K562 (cell line): ENCODE measurements around the gene WASF3. TPM values are rescaled to one million over a fixed set of nuclear protein-coding genes. Genes with fewer than 3 reads are reported as not detected.

Experiments
- ATAC-seq: fragments of 200-7000 bp; cut with Tn5 transposase; 3 replicates; pipeline ENCODE4 v1.9.1; 2020; ENCODE audit warnings: moderate library complexity
- BruUV-seq: library from RNA; stranded (reverse); fragments of 400-500 nt; replicated peaks from 2 replicates; lab custom pipeline; 2021; lab: Mats Ljungman, UMichigan
- CTCF ChIA-PET: fragments of 300-600 bp; formaldehyde crosslinking; extraction: SDS; loops from one replicate; lab custom pipeline; 2021; ENCODE audit warnings: low intra/inter-chr PET ratio; lab: Yijun Ruan, JAX
- POLR2A ChIA-PET: fragments of 300-600, 350-650 bp; sonication (Branson Sonifier 250); formaldehyde crosslinking; extraction: SDS; loops from one replicate; lab custom pipeline; 2021; ENCODE audit warnings: antibody characterized with exemption, inconsistent platforms; lab: Yijun Ruan, JAX
- DNase-seq, 4 experiments: peaks; one replicate each; pipeline versions ENCODE4 v3.0.0 to v3.0.0-alpha.2; 2011 to 2018; ENCODE audit warnings: low spot score in 3 of 4, mixed read lengths in 3 of 4; ENCODE audit errors: extremely low read depth in 1 of 4
- FAIRE-seq: peaks from 2 replicates; lab custom pipeline; 2011; peaks lifted over from hg19 to GRCh38; lab: Jason Lieb, UNC
- H2AFZ ChIP-seq: 2 replicates; pipeline ENCODE4 v1.6.0; 2011; ENCODE audit warnings: low read depth, low read length, control low read depth, inconsistent platforms
- H3K27ac ChIP-seq: fragments of 200-600 bp; 3 replicates; pipeline ENCODE4 v1.8.0; 2011; ENCODE audit warnings: low read depth, mild to moderate bottlenecking, control low read depth, inconsistent platforms, low read length, moderate library complexity, mixed read lengths; ENCODE audit errors: extremely low read depth
- H3K27me3 ChIP-seq, 2 experiments: fragments of 300-600 bp in 1 of 2; 2 replicates in 1 of 2; 3 replicates in 1 of 2; pipeline versions ENCODE4 v1.6.0 to v1.8.0; 2011; ENCODE audit warnings: inconsistent platforms in 2 of 2, low read length in 2 of 2, mild to moderate bottlenecking in 1 of 2, mixed read lengths in 1 of 2, moderate library complexity in 1 of 2; ENCODE audit not compliant: control insufficient read depth in 2 of 2, insufficient read depth in 2 of 2
- H3K36me3 ChIP-seq: fragments of 300-600 bp; 3 replicates; pipeline ENCODE4 v1.8.0; 2011; ENCODE audit warnings: mild to moderate bottlenecking, low read length, inconsistent platforms; ENCODE audit not compliant: control insufficient read depth, insufficient read depth
- H3K4me1 ChIP-seq, 2 experiments: fragments of 200-600 bp in 1 of 2; replicated peaks in 1 of 2; 2 replicates in 1 of 2; 3 replicates in 1 of 2; pipeline versions ENCODE4 v1.5.1 to v1.8.0; 2011; ENCODE audit warnings: inconsistent platforms in 2 of 2, low read length in 2 of 2, mild to moderate bottlenecking in 1 of 2, mixed read lengths in 1 of 2, moderate library complexity in 1 of 2; ENCODE audit not compliant: control insufficient read depth in 2 of 2, insufficient read depth in 2 of 2
- H3K4me2 ChIP-seq: 2 replicates; pipeline ENCODE4 v1.6.1; 2011; ENCODE audit warnings: low read length, control low read depth, inconsistent platforms, mixed read lengths; ENCODE audit not compliant: insufficient read depth
- H3K4me3 ChIP-seq: fragments of 200-600 bp; sonication (generic), shearing (Covaris generic); 2 replicates; pipeline ENCODE4 v1.5.1; 2016; ENCODE audit warnings: control low read depth, inconsistent platforms
- H3K79me2 ChIP-seq: fragments of 200-600 bp; 3 replicates; pipeline ENCODE4 v1.8.0; 2011; ENCODE audit warnings: low read length, inconsistent platforms; ENCODE audit not compliant: control insufficient read depth, insufficient read depth
- H3K9ac ChIP-seq, 2 experiments: 2 replicates each; pipeline versions ENCODE4 v1.6.0 to v1.6.1; 2011; ENCODE audit warnings: low read depth in 2 of 2, low read length in 2 of 2, control low read depth in 1 of 2, inconsistent platforms in 1 of 2, mild to moderate bottlenecking in 1 of 2, mixed read lengths in 1 of 2; ENCODE audit not compliant: insufficient read depth in 1 of 2
- H3K9me1 ChIP-seq: one replicate; pipeline ENCODE4 v1.6.0; 2011; ENCODE audit warnings: inconsistent platforms, mild to moderate bottlenecking, low read length, moderate library complexity; ENCODE audit not compliant: control insufficient read depth, insufficient read depth
- H3K9me3 ChIP-seq: replicated peaks from 2 replicates; pipeline ENCODE4 v1.5.1; 2011; ENCODE audit warnings: low read depth, low read length, inconsistent platforms; ENCODE audit not compliant: control insufficient read depth, insufficient read depth
- H4K20me1 ChIP-seq: replicated peaks from 2 replicates; pipeline ENCODE4 v1.6.1; 2011; ENCODE audit warnings: low read length, inconsistent platforms, mixed read lengths; ENCODE audit not compliant: control insufficient read depth, insufficient read depth
- BRCA1 ChIP-seq, 2 experiments: fragments of 450-650 bp in 1 of 2; sonication (generic) in 1 of 2; formaldehyde crosslinking in 1 of 2; IDR thresholded peaks; 2 replicates each; pipeline versions ENCODE4 v1.5.0 to v1.6.1; 2017 to 2020; ENCODE audit warnings: mild to moderate bottlenecking in 1 of 2, missing genetic modification reagents in 1 of 2
- GTF2A2 ChIP-seq: IDR thresholded peaks from 2 replicates; pipeline ENCODE4 v1.6.1; 2016; ENCODE audit warnings: mild to moderate bottlenecking, missing genetic modification characterization, missing compliant biosample characterization
- KAT8 ChIP-seq: fragments of 450-650 bp; IDR thresholded peaks from 2 replicates; pipeline ENCODE4 v1.6.1; 2016; ENCODE audit warnings: low read depth, mild to moderate bottlenecking
- RBM14 ChIP-seq: fragments of 200-400 bp; formaldehyde crosslinking; IDR thresholded peaks from 2 replicates; pipeline ENCODE4 v1.6.1; 2018; ENCODE audit warnings: low read depth, mild to moderate bottlenecking, low read length, moderate library complexity, borderline replicate concordance; ENCODE audit not compliant: insufficient read depth
- RFX7 ChIP-seq: fragments of 250-450 bp; sonication (Bioruptor Pico); IDR thresholded peaks from 2 replicates; pipeline ENCODE4 v1.5.1; 2021; ENCODE audit warnings: mild to moderate bottlenecking
- SMAD1 ChIP-seq: fragments of 150-350 bp; IDR thresholded peaks from 2 replicates; pipeline ENCODE4 v1.6.1; 2014; ENCODE audit warnings: low read length, low read depth; ENCODE audit not compliant: partially characterized antibody
- TCFL5 ChIP-seq: fragments of 250-450 bp; sonication (Bioruptor Pico); conservative IDR thresholded peaks from 2 replicates; pipeline ENCODE4 v1.6.1; 2021; ENCODE audit warnings: mild to moderate bottlenecking, moderate library complexity, matching md5 sums
- ZNF165 ChIP-seq: fragments of 250-450 bp; sonication (Bioruptor Pico); IDR thresholded peaks from 2 replicates; pipeline ENCODE4 v1.4.0; 2020; ENCODE audit warnings: borderline replicate concordance
- ZNF239 ChIP-seq: fragments of 250-450 bp; sonication (Bioruptor Pico); IDR thresholded peaks from 2 replicates; pipeline ENCODE4 v1.4.0; 2020; ENCODE audit warnings: mild to moderate bottlenecking
- ZNF316 ChIP-seq: fragments of 450-650 bp; IDR thresholded peaks from 2 replicates; pipeline ENCODE4 v1.6.1; 2016
- ZNF764 ChIP-seq: fragments of 250-450 bp; sonication (Bioruptor Pico); IDR thresholded peaks from 2 replicates; pipeline ENCODE4 v1.4.0; 2020; ENCODE audit warnings: low read depth, mild to moderate bottlenecking, moderate library complexity
- WGBS: fragments of 100-300 bp; shearing (Covaris generic); methylation state at CpG from one replicate; pipeline ENCODE4 v1.1.6; 2016; ENCODE audit warnings: low coverage, mixed read lengths; ENCODE audit not compliant: insufficient coverage; ENCODE audit errors: missing lambda C conversion rate; 5-methylcytosine and 5-hydroxymethylcytosine counted together
- in situ Hi-C: fragments of 300-500 bp; cut with MboI; formaldehyde crosslinking; loops from 4 replicates; pipeline ENCODE4 v1.15.0; 2018; ENCODE audit warnings: inconsistent platforms, mixed read lengths
- intact Hi-C: fragments of 100-400 bp; cut with micrococcal nuclease; formaldehyde crosslinking; loops from 2 replicates; pipeline ENCODE4 v1.14.2; 2022
- polyA plus RNA-seq, 8 experiments: library from polyadenylated mRNA; depleted of rRNA in 4 of 8; stranded (reverse) in 5 of 8; unstranded in 3 of 8; fragments of >200 nt; fragmentation: Nextera tagmentation in 2 of 8; fragmentation: Illumina TruSeq in 1 of 8; extraction: Ambion mirVana in 2 of 8; extraction: Trizol in 1 of 8; gene quantifications; 2 replicates each; pipeline versions ENCODE4 v1.2.1 to v1.2.3, GENCODE V29; 2011 to 2014; ENCODE audit warnings: inconsistent platforms in 1 of 8, missing spikeins in 1 of 8
- total RNA-seq, 7 experiments: library from RNA; depleted of rRNA in 6 of 7; stranded (reverse); fragments of >200 nt in 6 of 7; fragmentation: Illumina TruSeq in 2 of 7; extraction: Trizol in 2 of 7; gene quantifications; 2 replicates each; pipeline versions ENCODE4 v1.2.1 to v1.2.3, GENCODE V29; 2011 to 2021; ENCODE audit warnings: low replicate concordance in 1 of 7
- TF ChIP-seq, protein P1 (sequence below): sonication (generic); formaldehyde crosslinking; IDR thresholded peaks from 2 replicates; pipeline ENCODE4 v1.8.1; 2022; ENCODE audit warnings: missing genetic modification reagents
- TF ChIP-seq, protein P2 (sequence below): fragments of 200-800 bp; sonication (Bioruptor generic); IDR thresholded peaks from 2 replicates; pipeline ENCODE4 v1.6.1; 2017; ENCODE audit warnings: missing genetic modification characterization, missing compliant biosample characterization
- TF ChIP-seq, protein P3 (sequence below), 2 experiments: fragments of 450-650 bp in 1 of 2; IDR thresholded peaks; 2 replicates each; pipeline ENCODE4 v1.6.1; 2011 to 2017; ENCODE audit warnings: low read depth in 2 of 2, antibody characterized with exemption in 1 of 2, borderline replicate concordance in 1 of 2, low read length in 1 of 2, mild to moderate bottlenecking in 1 of 2, mixed read lengths in 1 of 2; ENCODE audit not compliant: control insufficient read depth in 1 of 2
- TF ChIP-seq, protein P4 (sequence below): fragments of 450-650 bp; formaldehyde crosslinking; IDR thresholded peaks from 2 replicates; pipeline ENCODE4 v1.4.0; 2020; ENCODE audit warnings: mild to moderate bottlenecking, mixed read lengths

WASF3 gene
- total and polyA plus RNA-seq, 9 of the 15 experiments (the other 6 are each of a cell fraction or from before 2014, with no cell fraction given), result 0.04 to 0.43 (median 0.11) TPM

DNA sequence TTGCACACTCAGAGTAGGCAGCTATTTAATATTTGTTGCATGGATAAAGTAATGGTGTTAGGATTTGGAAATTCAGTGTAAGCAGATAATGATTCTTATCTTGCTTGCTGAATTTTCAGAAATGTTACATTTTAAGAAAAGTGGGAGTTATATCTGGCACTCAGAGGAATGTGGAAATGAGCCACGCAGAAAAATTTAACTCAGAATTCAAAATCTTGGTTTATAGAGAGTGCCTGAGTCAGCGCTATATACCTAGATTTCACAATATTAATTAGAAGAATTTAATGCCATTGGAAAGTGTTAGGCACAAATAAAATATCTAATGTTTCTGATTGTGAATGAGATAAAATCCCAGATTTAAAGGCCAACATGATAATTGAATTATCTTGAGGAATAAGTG lies 106.8 kb downstream of the WASF3 start:
- BruUV-seq, result no TSS peak
- in situ Hi-C loops, result no loop called here
- no peaks in the 10 kb centered on the region for H3K79me2 ChIP-seq
- no peak overlapping the region for H3K4me3 ChIP-seq
- ChIA-PET POLR2A (no interaction called here), CTCF (no interaction called here)
- DNase-seq (no peak), ATAC-seq (no peak), FAIRE-seq (no peak)
- H3K4me1 ChIP-seq, result no peaks in the 10 kb centered on the region
- no peaks in the 10 kb centered on the region for H3K36me3 ChIP-seq
- H3K27me3 ChIP-seq, result no peaks in the 10 kb centered on the region
- H2AFZ ChIP-seq, result no peak overlapping the region
- H3K9me1 ChIP-seq, result no peaks in the 10 kb centered on the region
- intact Hi-C loops, result no loop called here
- no peaks in the 10 kb centered on the region for H4K20me1 ChIP-seq
- WGBS, result 0% methylated on average over 2 of the region's 2 CpGs
- no peak overlapping the region for H3K9ac ChIP-seq
- H3K4me2 ChIP-seq, result no peak overlapping the region
- H3K9me3 ChIP-seq, result no peaks in the 10 kb centered on the region
- TF ChIP-seq ZNF239 (CRISPR knock-in tag), result no peak
- TF ChIP-seq, protein P1, sequence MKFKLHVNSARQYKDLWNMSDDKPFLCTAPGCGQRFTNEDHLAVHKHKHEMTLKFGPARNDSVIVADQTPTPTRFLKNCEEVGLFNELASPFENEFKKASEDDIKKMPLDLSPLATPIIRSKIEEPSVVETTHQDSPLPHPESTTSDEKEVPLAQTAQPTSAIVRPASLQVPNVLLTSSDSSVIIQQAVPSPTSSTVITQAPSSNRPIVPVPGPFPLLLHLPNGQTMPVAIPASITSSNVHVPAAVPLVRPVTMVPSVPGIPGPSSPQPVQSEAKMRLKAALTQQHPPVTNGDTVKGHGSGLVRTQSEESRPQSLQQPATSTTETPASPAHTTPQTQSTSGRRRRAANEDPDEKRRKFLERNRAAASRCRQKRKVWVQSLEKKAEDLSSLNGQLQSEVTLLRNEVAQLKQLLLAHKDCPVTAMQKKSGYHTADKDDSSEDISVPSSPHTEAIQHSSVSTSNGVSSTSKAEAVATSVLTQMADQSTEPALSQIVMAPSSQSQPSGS (CRISPR knock-in tag), result no peak
- no peak for TF ChIP-seq TCFL5
- TF ChIP-seq GTF2A2 (tag), result no peak
- TF ChIP-seq BRCA1 (IDR thresholded peaks at IDR 0.05), result no peak
- TF ChIP-seq BRCA1 (CRISPR knock-in tag; IDR thresholded peaks at IDR 0.05), result no peak
- TF ChIP-seq SMAD1, result no peak
- TF ChIP-seq ZNF316, result no peak
- no peak for TF ChIP-seq KAT8
- no peak for TF ChIP-seq RFX7
- TF ChIP-seq, protein P2, sequence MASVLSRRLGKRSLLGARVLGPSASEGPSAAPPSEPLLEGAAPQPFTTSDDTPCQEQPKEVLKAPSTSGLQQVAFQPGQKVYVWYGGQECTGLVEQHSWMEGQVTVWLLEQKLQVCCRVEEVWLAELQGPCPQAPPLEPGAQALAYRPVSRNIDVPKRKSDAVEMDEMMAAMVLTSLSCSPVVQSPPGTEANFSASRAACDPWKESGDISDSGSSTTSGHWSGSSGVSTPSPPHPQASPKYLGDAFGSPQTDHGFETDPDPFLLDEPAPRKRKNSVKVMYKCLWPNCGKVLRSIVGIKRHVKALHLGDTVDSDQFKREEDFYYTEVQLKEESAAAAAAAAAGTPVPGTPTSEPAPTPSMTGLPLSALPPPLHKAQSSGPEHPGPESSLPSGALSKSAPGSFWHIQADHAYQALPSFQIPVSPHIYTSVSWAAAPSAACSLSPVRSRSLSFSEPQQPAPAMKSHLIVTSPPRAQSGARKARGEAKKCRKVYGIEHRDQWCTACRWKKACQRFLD, result no peak
- no peak for TF ChIP-seq RBM14
- TF ChIP-seq, protein P3, sequence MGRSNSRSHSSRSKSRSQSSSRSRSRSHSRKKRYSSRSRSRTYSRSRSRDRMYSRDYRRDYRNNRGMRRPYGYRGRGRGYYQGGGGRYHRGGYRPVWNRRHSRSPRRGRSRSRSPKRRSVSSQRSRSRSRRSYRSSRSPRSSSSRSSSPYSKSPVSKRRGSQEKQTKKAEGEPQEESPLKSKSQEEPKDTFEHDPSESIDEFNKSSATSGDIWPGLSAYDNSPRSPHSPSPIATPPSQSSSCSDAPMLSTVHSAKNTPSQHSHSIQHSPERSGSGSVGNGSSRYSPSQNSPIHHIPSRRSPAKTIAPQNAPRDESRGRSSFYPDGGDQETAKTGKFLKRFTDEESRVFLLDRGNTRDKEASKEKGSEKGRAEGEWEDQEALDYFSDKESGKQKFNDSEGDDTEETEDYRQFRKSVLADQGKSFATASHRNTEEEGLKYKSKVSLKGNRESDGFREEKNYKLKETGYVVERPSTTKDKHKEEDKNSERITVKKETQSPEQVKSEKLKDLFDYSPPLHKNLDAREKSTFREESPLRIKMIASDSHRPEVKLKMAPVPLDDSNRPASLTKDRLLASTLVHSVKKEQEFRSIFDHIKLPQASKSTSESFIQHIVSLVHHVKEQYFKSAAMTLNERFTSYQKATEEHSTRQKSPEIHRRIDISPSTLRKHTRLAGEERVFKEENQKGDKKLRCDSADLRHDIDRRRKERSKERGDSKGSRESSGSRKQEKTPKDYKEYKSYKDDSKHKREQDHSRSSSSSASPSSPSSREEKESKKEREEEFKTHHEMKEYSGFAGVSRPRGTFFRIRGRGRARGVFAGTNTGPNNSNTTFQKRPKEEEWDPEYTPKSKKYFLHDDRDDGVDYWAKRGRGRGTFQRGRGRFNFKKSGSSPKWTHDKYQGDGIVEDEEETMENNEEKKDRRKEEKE (IDR thresholded peaks at IDR 0.05; ENCODE audit: borderline replicate concordance in 1 of 2, control insufficient read depth in 1 of 2, low read depth in 2 of 2, low read length in 1 of 2), result no peak
- TF ChIP-seq ZNF165 (CRISPR knock-in tag), result no peak
- TF ChIP-seq ZNF764 (CRISPR knock-in tag), result no peak
- TF ChIP-seq, protein P4, sequence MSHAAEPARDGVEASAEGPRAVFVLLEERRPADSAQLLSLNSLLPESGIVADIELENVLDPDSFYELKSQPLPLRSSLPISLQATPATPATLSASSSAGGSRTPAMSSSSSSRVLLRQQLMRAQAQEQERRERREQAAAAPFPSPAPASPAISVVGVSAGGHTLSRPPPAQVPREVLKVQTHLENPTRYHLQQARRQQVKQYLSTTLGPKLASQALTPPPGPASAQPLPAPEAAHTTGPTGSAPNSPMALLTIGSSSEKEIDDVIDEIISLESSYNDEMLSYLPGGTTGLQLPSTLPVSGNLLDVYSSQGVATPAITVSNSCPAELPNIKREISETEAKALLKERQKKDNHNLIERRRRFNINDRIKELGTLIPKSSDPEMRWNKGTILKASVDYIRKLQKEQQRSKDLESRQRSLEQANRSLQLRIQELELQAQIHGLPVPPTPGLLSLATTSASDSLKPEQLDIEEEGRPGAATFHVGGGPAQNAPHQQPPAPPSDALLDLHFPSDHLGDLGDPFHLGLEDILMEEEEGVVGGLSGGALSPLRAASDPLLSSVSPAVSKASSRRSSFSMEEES (CRISPR knock-in tag), result no peak
- TF ChIP-seq, all 486 proteins: peak for 0
- no peak overlapping the region for H3K27ac ChIP-seq
